HepG2 (cell line): Measurements from ENCODE around the gene NDUFB7. TPM values are rescaled to one million over a fixed set of nuclear protein-coding genes. Genes with fewer than 3 reads are reported as not detected.

ENCODE experiments used
- LCORL ChIP-seq, 2 experiments: fragments of 450-650 bp in 1 of 2; sonication (generic) in 1 of 2; formaldehyde crosslinking in 1 of 2; IDR thresholded peaks; 2 replicates each; pipeline versions ENCODE4 v1.5.0 to v1.6.1; 2017 to 2020; ENCODE audit warnings: antibody characterized with exemption in 1 of 2, missing genetic modification reagents in 1 of 2
- MAZ ChIP-seq, 2 experiments: sonication (generic) in 1 of 2; formaldehyde crosslinking in 1 of 2; IDR thresholded peaks; 2 replicates each; pipeline versions ENCODE4 v1.5.0 to v1.6.1; 2012 to 2020; ENCODE audit warnings: low read depth in 2 of 2, mild to moderate bottlenecking in 2 of 2, borderline replicate concordance in 1 of 2, improper control_type of control experiment in 1 of 2, low read length in 1 of 2, missing genetic modification reagents in 1 of 2, moderate library complexity in 1 of 2
- SAFB2 ChIP-seq: sonication (generic); formaldehyde crosslinking; IDR thresholded peaks from 2 replicates; pipeline ENCODE4 v1.5.1; 2020; ENCODE audit warnings: missing genetic modification reagents, low read depth, mild to moderate bottlenecking, borderline replicate concordance
- SKI ChIP-seq: fragments of 450-650 bp; IDR thresholded peaks from one replicate; pipeline ENCODE4 v1.6.1; 2018; ENCODE audit warnings: mild to moderate bottlenecking; ENCODE audit not compliant: partially characterized antibody
- ZBTB7B ChIP-seq: sonication (generic); formaldehyde crosslinking; IDR thresholded peaks from 2 replicates; pipeline ENCODE4 v1.4.0; 2020; ENCODE audit warnings: missing genetic modification reagents
- ZMYM4 ChIP-seq: sonication (generic); formaldehyde crosslinking; IDR thresholded peaks from 2 replicates; pipeline ENCODE4 v1.8.1; 2023; ENCODE audit warnings: mild to moderate bottlenecking, missing genetic modification reagents
- ZNF121 ChIP-seq: sonication (generic); formaldehyde crosslinking; IDR thresholded peaks from 2 replicates; pipeline ENCODE4 v1.5.0; 2020; ENCODE audit warnings: mild to moderate bottlenecking, missing genetic modification reagents
- ZNF230 ChIP-seq: sonication (generic); formaldehyde crosslinking; IDR thresholded peaks from 2 replicates; pipeline ENCODE4 v1.4.0; 2020; ENCODE audit warnings: mild to moderate bottlenecking, missing genetic modification reagents
- ZNF543 ChIP-seq: sonication (generic); formaldehyde crosslinking; IDR thresholded peaks from 2 replicates; pipeline ENCODE4 v1.4.0; 2020; ENCODE audit warnings: mild to moderate bottlenecking, missing genetic modification reagents
- ZNF781 ChIP-seq: sonication (generic); formaldehyde crosslinking; IDR thresholded peaks from 2 replicates; pipeline ENCODE4 v1.5.1; 2020; ENCODE audit warnings: borderline replicate concordance, mild to moderate bottlenecking, missing genetic modification reagents; ENCODE audit errors: not compliant biosample characterization
- ZNF839 ChIP-seq: sonication (generic); formaldehyde crosslinking; IDR thresholded peaks from 2 replicates; pipeline ENCODE4 v1.4.0; 2020; ENCODE audit warnings: missing genetic modification reagents, mild to moderate bottlenecking, borderline replicate concordance
- polyA plus RNA-seq, 8 experiments: library from polyadenylated mRNA; depleted of rRNA in 3 of 8; stranded (reverse) in 7 of 8; unstranded in 1 of 8; fragments of >200 nt; fragmentation: Illumina TruSeq in 4 of 8; extraction: Trizol in 4 of 8; gene quantifications; 2 replicates each; pipeline versions ENCODE4 v1.2.1 to v1.2.3, GENCODE V29; 2011 to 2016; ENCODE audit warnings: low read depth in 4 of 8, missing spikeins in 1 of 8, mixed read lengths in 1 of 8; ENCODE audit not compliant: insufficient read depth in 1 of 8
- total RNA-seq, 5 experiments: library from RNA; depleted of rRNA; stranded (reverse); fragments of >200 nt; fragmentation: Illumina TruSeq; extraction: Trizol; gene quantifications; 2 replicates each; pipeline ENCODE4 v1.2.3, GENCODE V29; 2016; ENCODE audit warnings: low read depth in 1 of 5
- TF ChIP-seq, protein P1 (sequence below): fragments of 450-650 bp; IDR thresholded peaks from 2 replicates; pipeline ENCODE4 v1.6.1; 2016
- TF ChIP-seq, protein P2 (sequence below): sonication (generic); formaldehyde crosslinking; IDR thresholded peaks from 2 replicates; pipeline ENCODE4 v1.5.1; 2020; ENCODE audit warnings: missing genetic modification reagents, mild to moderate bottlenecking, borderline replicate concordance
- TF ChIP-seq, protein P3 (sequence below): sonication (generic); formaldehyde crosslinking; conservative IDR thresholded peaks from 2 replicates; pipeline ENCODE4 v1.5.0; 2020; ENCODE audit warnings: missing genetic modification reagents
- TF ChIP-seq, protein P4 (sequence below): sonication (generic); formaldehyde crosslinking; IDR thresholded peaks from 2 replicates; pipeline ENCODE4 v1.4.0; 2020; ENCODE audit warnings: missing genetic modification reagents
- TF ChIP-seq, protein P5 (sequence below), 2 experiments: sonication (generic) in 1 of 2; formaldehyde crosslinking in 1 of 2; IDR thresholded peaks; 2 replicates each; pipeline versions ENCODE4 v1.4.0 to v1.6.1; 2016 to 2020; ENCODE audit warnings: borderline replicate concordance in 1 of 2, low read depth in 1 of 2, mild to moderate bottlenecking in 1 of 2, missing genetic modification reagents in 1 of 2

The NDUFB7 gene
- total and polyA plus RNA-seq, 2 of the 13 experiments (the other 11 are each of a cell fraction or from before 2014, with no cell fraction given), result 156 to 198 TPM

DNA sequence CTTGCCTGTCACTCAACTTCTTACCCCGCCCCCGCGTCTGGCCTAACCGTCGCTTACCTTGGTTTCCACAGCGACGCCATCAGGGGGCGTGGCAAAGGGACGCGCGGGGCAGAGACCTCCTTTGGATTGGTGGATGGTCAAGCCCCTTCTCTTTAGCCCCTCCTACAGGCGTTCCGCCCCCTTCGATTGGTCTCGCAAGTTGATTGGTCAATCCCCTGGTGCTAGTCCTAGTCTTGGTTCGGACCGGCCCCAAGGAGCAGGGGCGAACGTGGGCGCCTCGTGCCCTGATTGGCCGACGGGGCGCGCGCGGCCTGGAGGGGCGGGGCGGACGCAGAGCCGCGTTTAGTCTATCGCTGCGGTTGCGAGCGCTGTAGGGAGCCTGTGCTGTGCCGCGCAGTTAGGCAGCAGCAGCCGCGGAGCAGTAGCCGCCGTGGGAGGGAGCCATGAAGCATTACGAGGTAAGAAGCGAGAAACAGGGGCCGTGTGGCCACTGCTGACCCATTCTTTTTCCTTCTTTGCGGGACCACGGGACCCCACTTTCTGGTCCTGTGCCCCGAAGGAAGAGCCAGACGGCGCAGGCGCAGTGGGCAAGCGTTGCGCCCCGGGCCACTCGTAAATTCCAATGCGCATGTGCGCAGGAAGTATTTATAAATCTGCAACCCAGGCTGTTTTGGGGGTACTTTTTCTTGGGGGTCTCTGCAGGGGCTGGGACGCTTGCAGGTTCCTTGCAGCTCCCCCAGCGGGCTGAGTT, 42.4 kb downstream of the NDUFB7 start, which contains the start of gene TECR (continued):
- TF ChIP-seq, protein P1, sequence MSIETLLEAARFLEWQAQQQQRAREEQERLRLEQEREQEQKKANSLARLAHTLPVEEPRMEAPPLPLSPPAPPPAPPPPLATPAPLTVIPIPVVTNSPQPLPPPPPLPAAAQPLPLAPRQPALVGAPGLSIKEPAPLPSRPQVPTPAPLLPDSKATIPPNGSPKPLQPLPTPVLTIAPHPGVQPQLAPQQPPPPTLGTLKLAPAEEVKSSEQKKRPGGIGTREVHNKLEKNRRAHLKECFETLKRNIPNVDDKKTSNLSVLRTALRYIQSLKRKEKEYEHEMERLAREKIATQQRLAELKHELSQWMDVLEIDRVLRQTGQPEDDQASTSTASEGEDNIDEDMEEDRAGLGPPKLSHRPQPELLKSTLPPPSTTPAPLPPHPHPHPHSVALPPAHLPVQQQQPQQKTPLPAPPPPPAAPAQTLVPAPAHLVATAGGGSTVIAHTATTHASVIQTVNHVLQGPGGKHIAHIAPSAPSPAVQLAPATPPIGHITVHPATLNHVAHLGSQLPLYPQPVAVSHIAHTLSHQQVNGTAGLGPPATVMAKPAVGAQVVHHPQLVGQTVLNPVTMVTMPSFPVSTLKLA, result peak; percentile 68
- TF ChIP-seq LCORL (IDR thresholded peaks at IDR 0.05), result no peak
- TF ChIP-seq LCORL (CRISPR knock-in tag; IDR thresholded peaks at IDR 0.05), result peak; percentile 87
- no peak; the same call in 1 of the 2 replicates for TF ChIP-seq SAFB2 (CRISPR knock-in tag)
- peak; percentile 91 for TF ChIP-seq ZNF839 (CRISPR knock-in tag)
- no peak for TF ChIP-seq SKI
- peak; percentile 83; the same call in 1 of the 2 replicates for TF ChIP-seq MAZ (IDR thresholded peaks at IDR 0.05; ENCODE audit: borderline replicate concordance, low read depth, low read length)
- TF ChIP-seq MAZ (CRISPR knock-in tag; IDR thresholded peaks at IDR 0.05; ENCODE audit: low read depth), result peak; percentile 72
- TF ChIP-seq, protein P2, sequence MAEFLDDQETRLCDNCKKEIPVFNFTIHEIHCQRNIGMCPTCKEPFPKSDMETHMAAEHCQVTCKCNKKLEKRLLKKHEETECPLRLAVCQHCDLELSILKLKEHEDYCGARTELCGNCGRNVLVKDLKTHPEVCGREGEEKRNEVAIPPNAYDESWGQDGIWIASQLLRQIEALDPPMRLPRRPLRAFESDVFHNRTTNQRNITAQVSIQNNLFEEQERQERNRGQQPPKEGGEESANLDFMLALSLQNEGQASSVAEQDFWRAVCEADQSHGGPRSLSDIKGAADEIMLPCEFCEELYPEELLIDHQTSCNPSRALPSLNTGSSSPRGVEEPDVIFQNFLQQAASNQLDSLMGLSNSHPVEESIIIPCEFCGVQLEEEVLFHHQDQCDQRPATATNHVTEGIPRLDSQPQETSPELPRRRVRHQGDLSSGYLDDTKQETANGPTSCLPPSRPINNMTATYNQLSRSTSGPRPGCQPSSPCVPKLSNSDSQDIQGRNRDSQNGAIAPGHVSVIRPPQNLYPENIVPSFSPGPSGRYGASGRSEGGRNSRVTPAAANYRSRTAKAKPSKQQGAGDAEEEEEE (CRISPR knock-in tag), result no peak
- TF ChIP-seq, protein P3, sequence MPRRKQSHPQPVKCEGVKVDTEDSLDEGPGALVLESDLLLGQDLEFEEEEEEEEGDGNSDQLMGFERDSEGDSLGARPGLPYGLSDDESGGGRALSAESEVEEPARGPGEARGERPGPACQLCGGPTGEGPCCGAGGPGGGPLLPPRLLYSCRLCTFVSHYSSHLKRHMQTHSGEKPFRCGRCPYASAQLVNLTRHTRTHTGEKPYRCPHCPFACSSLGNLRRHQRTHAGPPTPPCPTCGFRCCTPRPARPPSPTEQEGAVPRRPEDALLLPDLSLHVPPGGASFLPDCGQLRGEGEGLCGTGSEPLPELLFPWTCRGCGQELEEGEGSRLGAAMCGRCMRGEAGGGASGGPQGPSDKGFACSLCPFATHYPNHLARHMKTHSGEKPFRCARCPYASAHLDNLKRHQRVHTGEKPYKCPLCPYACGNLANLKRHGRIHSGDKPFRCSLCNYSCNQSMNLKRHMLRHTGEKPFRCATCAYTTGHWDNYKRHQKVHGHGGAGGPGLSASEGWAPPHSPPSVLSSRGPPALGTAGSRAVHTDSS (CRISPR knock-in tag), result no peak
- no peak for TF ChIP-seq ZBTB7B (CRISPR knock-in tag)
- peak; percentile 88 for TF ChIP-seq ZNF781 (CRISPR knock-in tag)
- TF ChIP-seq, protein P4, sequence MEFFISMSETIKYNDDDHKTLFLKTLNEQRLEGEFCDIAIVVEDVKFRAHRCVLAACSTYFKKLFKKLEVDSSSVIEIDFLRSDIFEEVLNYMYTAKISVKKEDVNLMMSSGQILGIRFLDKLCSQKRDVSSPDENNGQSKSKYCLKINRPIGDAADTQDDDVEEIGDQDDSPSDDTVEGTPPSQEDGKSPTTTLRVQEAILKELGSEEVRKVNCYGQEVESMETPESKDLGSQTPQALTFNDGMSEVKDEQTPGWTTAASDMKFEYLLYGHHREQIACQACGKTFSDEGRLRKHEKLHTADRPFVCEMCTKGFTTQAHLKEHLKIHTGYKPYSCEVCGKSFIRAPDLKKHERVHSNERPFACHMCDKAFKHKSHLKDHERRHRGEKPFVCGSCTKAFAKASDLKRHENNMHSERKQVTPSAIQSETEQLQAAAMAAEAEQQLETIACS (CRISPR knock-in tag), result peak; percentile 84
- peak; percentile 47; the same call in 1 of the 2 replicates for TF ChIP-seq ZNF543 (CRISPR knock-in tag)
- TF ChIP-seq, protein P5, sequence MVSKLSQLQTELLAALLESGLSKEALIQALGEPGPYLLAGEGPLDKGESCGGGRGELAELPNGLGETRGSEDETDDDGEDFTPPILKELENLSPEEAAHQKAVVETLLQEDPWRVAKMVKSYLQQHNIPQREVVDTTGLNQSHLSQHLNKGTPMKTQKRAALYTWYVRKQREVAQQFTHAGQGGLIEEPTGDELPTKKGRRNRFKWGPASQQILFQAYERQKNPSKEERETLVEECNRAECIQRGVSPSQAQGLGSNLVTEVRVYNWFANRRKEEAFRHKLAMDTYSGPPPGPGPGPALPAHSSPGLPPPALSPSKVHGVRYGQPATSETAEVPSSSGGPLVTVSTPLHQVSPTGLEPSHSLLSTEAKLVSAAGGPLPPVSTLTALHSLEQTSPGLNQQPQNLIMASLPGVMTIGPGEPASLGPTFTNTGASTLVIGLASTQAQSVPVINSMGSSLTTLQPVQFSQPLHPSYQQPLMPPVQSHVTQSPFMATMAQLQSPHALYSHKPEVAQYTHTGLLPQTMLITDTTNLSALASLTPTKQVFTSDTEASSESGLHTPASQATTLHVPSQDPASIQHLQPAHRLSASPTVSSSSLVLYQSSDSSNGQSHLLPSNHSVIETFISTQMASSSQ (IDR thresholded peaks at IDR 0.05; ENCODE audit: low read depth), result no peak
- TF ChIP-seq, protein P5 (CRISPR knock-in tag; IDR thresholded peaks at IDR 0.05; ENCODE audit: borderline replicate concordance), result no peak
- TF ChIP-seq ZNF230 (CRISPR knock-in tag), result peak; percentile 95
- TF ChIP-seq ZNF121 (CRISPR knock-in tag), result 0 out of 2 replicates have a peak, but pooled peaks have one; percentile 27
- peak; percentile 92; the same call in 1 of the 2 replicates for TF ChIP-seq ZMYM4 (CRISPR knock-in tag)
